HepG2 (cell line): ENCODE data around the gene SLC16A6. TPM values are rescaled to one million over a fixed set of nuclear protein-coding genes. Genes with fewer than 3 reads are reported as not detected.

Source experiments
- ATAC-seq: fragments of 200-7000 bp; cut with Tn5 transposase; 3 replicates; pipeline ENCODE4 v1.9.1; 2020; ENCODE audit warnings: mild to moderate bottlenecking, moderate library complexity
- BruUV-seq: library from RNA; stranded (reverse); fragments of 400-500 nt; replicated peaks from 2 replicates; lab custom pipeline; 2021; lab: Mats Ljungman, UMichigan
- CTCF ChIA-PET: fragments of 300-600 bp; formaldehyde crosslinking; extraction: SDS; loops from one replicate; lab custom pipeline; 2021; ENCODE audit warnings: low total read pairs, inconsistent platforms, low intra/inter-chr PET ratio; lab: Yijun Ruan, JAX
- POLR2A ChIA-PET: fragments of 350-600 bp; sonication (Branson Sonifier 250); formaldehyde crosslinking; loops from one replicate; lab custom pipeline; 2020; ENCODE audit warnings: antibody characterized with exemption, inconsistent platforms; lab: Yijun Ruan, JAX
- DNase-seq: peaks from one replicate; pipeline ENCODE4 v3.0.0-alpha.2; 2015; ENCODE audit warnings: low spot score
- FAIRE-seq: peaks from 3 replicates; lab custom pipeline; 2011; peaks lifted over from hg19 to GRCh38; lab: Jason Lieb, UNC
- H2AFZ ChIP-seq: one replicate; pipeline ENCODE4 v1.6.1; 2011; ENCODE audit warnings: low read length, inconsistent platforms
- H3K27ac ChIP-seq: fragments of 300-600 bp; 3 replicates; pipeline ENCODE4 v1.8.0; 2011; ENCODE audit warnings: mixed run types, mild to moderate bottlenecking, mixed read lengths, low read length, inconsistent platforms; ENCODE audit not compliant: insufficient read depth; ENCODE audit errors: extremely low read length
- H3K27me3 ChIP-seq, 2 experiments: fragments of 200-600 bp in 1 of 2; 2 replicates in 1 of 2; 3 replicates in 1 of 2; pipeline versions ENCODE4 v1.6.0 to v1.8.0; 2011; ENCODE audit warnings: low read length in 2 of 2, mild to moderate bottlenecking in 2 of 2, moderate library complexity in 2 of 2, inconsistent platforms in 1 of 2; ENCODE audit not compliant: insufficient read depth in 2 of 2, control insufficient read depth in 1 of 2
- H3K36me3 ChIP-seq, 2 experiments: fragments of 200-600 bp in 1 of 2; replicated peaks in 1 of 2; 2 replicates in 1 of 2; 3 replicates in 1 of 2; pipeline versions ENCODE4 v1.5.1 to v1.8.0; 2011; ENCODE audit warnings: low read length in 2 of 2, inconsistent platforms in 1 of 2; ENCODE audit not compliant: insufficient read depth in 2 of 2, control insufficient read depth in 1 of 2
- H3K4me1 ChIP-seq: 2 replicates; pipeline ENCODE4 v1.5.1; 2012; ENCODE audit warnings: low read length, inconsistent platforms; ENCODE audit not compliant: insufficient read depth
- H3K4me2 ChIP-seq: 2 replicates; pipeline ENCODE4 v1.6.0; 2011; ENCODE audit warnings: low read depth, low read length, inconsistent platforms
- H3K4me3 ChIP-seq, 3 experiments: fragments of 200-600 bp in 1 of 3; sonication (generic), shearing (Covaris generic) in 1 of 3; replicated peaks in 1 of 3; 2 replicates each; pipeline ENCODE4 v1.5.1; 2011 to 2016; ENCODE audit warnings: low read length in 3 of 3, inconsistent platforms in 2 of 3, low read depth in 2 of 3, mild to moderate bottlenecking in 2 of 3, control low read depth in 1 of 3, mixed read lengths in 1 of 3; ENCODE audit not compliant: insufficient read depth in 1 of 3
- H3K79me2 ChIP-seq: one replicate; pipeline ENCODE4 v1.6.1; 2011; ENCODE audit warnings: low read length, inconsistent platforms; ENCODE audit not compliant: insufficient read depth
- H3K9ac ChIP-seq: 2 replicates; pipeline ENCODE4 v1.6.0; 2011; ENCODE audit warnings: mild to moderate bottlenecking, low read depth, low read length, inconsistent platforms; ENCODE audit not compliant: insufficient read depth
- H3K9me3 ChIP-seq: 2 replicates; pipeline ENCODE4 v1.5.1; 2012; ENCODE audit warnings: mild to moderate bottlenecking, low read length
- H4K20me1 ChIP-seq: 2 replicates; pipeline ENCODE4 v1.6.0; 2011; ENCODE audit warnings: inconsistent platforms, mild to moderate bottlenecking, low read length, moderate library complexity; ENCODE audit not compliant: insufficient read depth
- HHEX ChIP-seq: IDR thresholded peaks from 2 replicates; pipeline ENCODE4 v1.6.1; 2016; ENCODE audit warnings: control low read depth
- MXD4 ChIP-seq: IDR thresholded peaks from 2 replicates; pipeline ENCODE4 v1.6.1; 2016; ENCODE audit warnings: mild to moderate bottlenecking, missing biosample characterization, missing genetic modification reagents
- NR2F6 ChIP-seq, 2 experiments: IDR thresholded peaks; 2 replicates each; pipeline ENCODE4 v1.6.1; 2016; ENCODE audit warnings: antibody characterized with exemption in 1 of 2, mild to moderate bottlenecking in 1 of 2
- RARA ChIP-seq: IDR thresholded peaks from 2 replicates; pipeline ENCODE4 v1.6.1; 2016; ENCODE audit warnings: missing genetic modification reagents, missing compliant biosample characterization
- RBAK ChIP-seq: sonication (generic); formaldehyde crosslinking; IDR thresholded peaks from 2 replicates; pipeline ENCODE4 v1.5.1; 2020; ENCODE audit warnings: mild to moderate bottlenecking, missing genetic modification reagents
- RFX3 ChIP-seq: IDR thresholded peaks from 2 replicates; pipeline ENCODE4 v1.6.1; 2016; ENCODE audit warnings: missing biosample characterization, missing genetic modification reagents
- SETDB1 ChIP-seq: sonication (generic); formaldehyde crosslinking; IDR thresholded peaks from 2 replicates; pipeline ENCODE4 v1.5.1; 2020; ENCODE audit warnings: missing genetic modification reagents, mild to moderate bottlenecking, borderline replicate concordance
- ZNF180 ChIP-seq: sonication (generic); formaldehyde crosslinking; IDR thresholded peaks from 2 replicates; pipeline ENCODE4 v1.4.0; 2020; ENCODE audit warnings: low read depth, missing genetic modification reagents, borderline replicate concordance
- ZNF337 ChIP-seq: sonication (generic); formaldehyde crosslinking; IDR thresholded peaks from 2 replicates; pipeline ENCODE4 v1.5.1; 2020; ENCODE audit warnings: missing genetic modification reagents, low read depth, mild to moderate bottlenecking, borderline replicate concordance
- ZNF552 ChIP-seq: sonication (generic); formaldehyde crosslinking; IDR thresholded peaks from 2 replicates; pipeline ENCODE4 v1.9.0; 2022; ENCODE audit warnings: missing genetic modification reagents, mild to moderate bottlenecking, borderline replicate concordance
- ZNF713 ChIP-seq: sonication (generic); formaldehyde crosslinking; IDR thresholded peaks from 2 replicates; pipeline ENCODE4 v1.4.0; 2020; ENCODE audit warnings: mild to moderate bottlenecking, missing genetic modification reagents
- WGBS: methylation state at CpG from one replicate; pipeline ENCODE4 v1.1.6; 2017; ENCODE audit warnings: low lambda C conversion rate; 5-methylcytosine and 5-hydroxymethylcytosine counted together
- in situ Hi-C: cut with HindIII; loops from 2 replicates; pipeline ENCODE4 v1.10.0; 2017; ENCODE audit warnings: low pct_unique_long_range_greater_than_20kb; ENCODE audit not compliant: extremely low pct_ligation_motif_present
- intact Hi-C: fragments of 100-400 bp; cut with micrococcal nuclease; formaldehyde crosslinking; loops from one replicate; pipeline ENCODE4 v1.10.0; 2022; ENCODE audit not compliant: unreplicated experiment
- polyA plus RNA-seq, 8 experiments: library from polyadenylated mRNA; depleted of rRNA in 3 of 8; stranded (reverse) in 7 of 8; unstranded in 1 of 8; fragments of >200 nt; fragmentation: Illumina TruSeq in 4 of 8; extraction: Trizol in 4 of 8; gene quantifications; 2 replicates each; pipeline versions ENCODE4 v1.2.1 to v1.2.3, GENCODE V29; 2011 to 2016; ENCODE audit warnings: low read depth in 4 of 8, missing spikeins in 1 of 8, mixed read lengths in 1 of 8; ENCODE audit not compliant: insufficient read depth in 1 of 8
- total RNA-seq, 5 experiments: library from RNA; depleted of rRNA; stranded (reverse); fragments of >200 nt; fragmentation: Illumina TruSeq; extraction: Trizol; gene quantifications; 2 replicates each; pipeline ENCODE4 v1.2.3, GENCODE V29; 2016; ENCODE audit warnings: low read depth in 1 of 5
- TF ChIP-seq, protein P1 (sequence below): sonication (generic); formaldehyde crosslinking; IDR thresholded peaks from 2 replicates; pipeline ENCODE4 v1.9.0; 2021; ENCODE audit warnings: mild to moderate bottlenecking, missing genetic modification reagents
- TF ChIP-seq, protein P2 (sequence below), 2 experiments: sonication (generic) in 1 of 2; formaldehyde crosslinking in 1 of 2; IDR thresholded peaks; 2 replicates each; pipeline versions ENCODE4 v1.6.1 to v1.9.0; 2014 to 2022; ENCODE audit warnings: antibody characterized with exemption in 1 of 2, borderline replicate concordance in 1 of 2, inconsistent platforms in 1 of 2, low read depth in 1 of 2, missing genetic modification reagents in 1 of 2

Gene SLC16A6
- total and polyA plus RNA-seq, 2 of the 13 experiments (the other 11 are each of a cell fraction or from before 2014, with no cell fraction given) = 1.1 to 44.7 TPM

DNA sequence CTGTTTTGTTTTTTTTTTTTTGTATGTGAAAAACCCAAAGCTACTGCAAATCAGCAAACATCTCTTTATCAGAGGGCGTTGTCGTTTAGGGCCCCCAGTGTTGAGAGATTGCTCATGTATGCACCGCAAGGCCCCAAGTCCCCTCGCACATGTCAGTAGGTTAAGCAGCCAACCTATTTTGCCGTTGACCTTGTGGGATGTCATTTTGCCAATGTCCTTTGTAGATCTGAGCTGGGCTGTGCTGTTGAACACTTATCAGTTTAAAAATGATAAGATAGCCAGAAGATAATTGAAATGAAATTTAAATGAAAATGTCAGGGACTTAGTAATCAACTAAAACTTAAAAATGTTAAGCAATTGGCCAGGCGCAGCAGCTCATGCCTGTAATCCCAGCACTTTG, 26.5 kb upstream of the SLC16A6 start:
- H3K79me2 ChIP-seq = no peaks in the 10 kb centered on the region
- POLR2A ChIA-PET = interaction anchor here (1.2 to 1.6 kb wide), 2 partner anchors 26 to 67 kb away, joined by 3 to 5 read pairs; partner anchors contain the start of genes ARSG and SLC16A6
- no peaks in the 10 kb centered on the region for H4K20me1 ChIP-seq
- no peak overlapping the region for H3K4me3 ChIP-seq
- CTCF ChIA-PET = no interaction called here
- ATAC-seq (no peak), DNase-seq (no peak), FAIRE-seq (no peak)
- WGBS = 93% methylated on average over 6 of the region's 6 CpGs
- H3K9me3 ChIP-seq = no peaks in the 10 kb centered on the region
- H3K4me1 ChIP-seq = peaks cover 71% of the 10 kb centered on the region
- H3K27me3 ChIP-seq = no peaks in the 10 kb centered on the region
- in situ Hi-C loops (no loop called here), intact Hi-C loops (no loop called here)
- no peak overlapping the region for H3K27ac ChIP-seq
- H2AFZ ChIP-seq = no peak overlapping the region
- no peak overlapping the region for H3K9ac ChIP-seq
- no peaks in the 10 kb centered on the region for H3K36me3 ChIP-seq
- H3K4me2 ChIP-seq = no peak overlapping the region
- BruUV-seq = no TSS peak
- TF ChIP-seq, protein P1, sequence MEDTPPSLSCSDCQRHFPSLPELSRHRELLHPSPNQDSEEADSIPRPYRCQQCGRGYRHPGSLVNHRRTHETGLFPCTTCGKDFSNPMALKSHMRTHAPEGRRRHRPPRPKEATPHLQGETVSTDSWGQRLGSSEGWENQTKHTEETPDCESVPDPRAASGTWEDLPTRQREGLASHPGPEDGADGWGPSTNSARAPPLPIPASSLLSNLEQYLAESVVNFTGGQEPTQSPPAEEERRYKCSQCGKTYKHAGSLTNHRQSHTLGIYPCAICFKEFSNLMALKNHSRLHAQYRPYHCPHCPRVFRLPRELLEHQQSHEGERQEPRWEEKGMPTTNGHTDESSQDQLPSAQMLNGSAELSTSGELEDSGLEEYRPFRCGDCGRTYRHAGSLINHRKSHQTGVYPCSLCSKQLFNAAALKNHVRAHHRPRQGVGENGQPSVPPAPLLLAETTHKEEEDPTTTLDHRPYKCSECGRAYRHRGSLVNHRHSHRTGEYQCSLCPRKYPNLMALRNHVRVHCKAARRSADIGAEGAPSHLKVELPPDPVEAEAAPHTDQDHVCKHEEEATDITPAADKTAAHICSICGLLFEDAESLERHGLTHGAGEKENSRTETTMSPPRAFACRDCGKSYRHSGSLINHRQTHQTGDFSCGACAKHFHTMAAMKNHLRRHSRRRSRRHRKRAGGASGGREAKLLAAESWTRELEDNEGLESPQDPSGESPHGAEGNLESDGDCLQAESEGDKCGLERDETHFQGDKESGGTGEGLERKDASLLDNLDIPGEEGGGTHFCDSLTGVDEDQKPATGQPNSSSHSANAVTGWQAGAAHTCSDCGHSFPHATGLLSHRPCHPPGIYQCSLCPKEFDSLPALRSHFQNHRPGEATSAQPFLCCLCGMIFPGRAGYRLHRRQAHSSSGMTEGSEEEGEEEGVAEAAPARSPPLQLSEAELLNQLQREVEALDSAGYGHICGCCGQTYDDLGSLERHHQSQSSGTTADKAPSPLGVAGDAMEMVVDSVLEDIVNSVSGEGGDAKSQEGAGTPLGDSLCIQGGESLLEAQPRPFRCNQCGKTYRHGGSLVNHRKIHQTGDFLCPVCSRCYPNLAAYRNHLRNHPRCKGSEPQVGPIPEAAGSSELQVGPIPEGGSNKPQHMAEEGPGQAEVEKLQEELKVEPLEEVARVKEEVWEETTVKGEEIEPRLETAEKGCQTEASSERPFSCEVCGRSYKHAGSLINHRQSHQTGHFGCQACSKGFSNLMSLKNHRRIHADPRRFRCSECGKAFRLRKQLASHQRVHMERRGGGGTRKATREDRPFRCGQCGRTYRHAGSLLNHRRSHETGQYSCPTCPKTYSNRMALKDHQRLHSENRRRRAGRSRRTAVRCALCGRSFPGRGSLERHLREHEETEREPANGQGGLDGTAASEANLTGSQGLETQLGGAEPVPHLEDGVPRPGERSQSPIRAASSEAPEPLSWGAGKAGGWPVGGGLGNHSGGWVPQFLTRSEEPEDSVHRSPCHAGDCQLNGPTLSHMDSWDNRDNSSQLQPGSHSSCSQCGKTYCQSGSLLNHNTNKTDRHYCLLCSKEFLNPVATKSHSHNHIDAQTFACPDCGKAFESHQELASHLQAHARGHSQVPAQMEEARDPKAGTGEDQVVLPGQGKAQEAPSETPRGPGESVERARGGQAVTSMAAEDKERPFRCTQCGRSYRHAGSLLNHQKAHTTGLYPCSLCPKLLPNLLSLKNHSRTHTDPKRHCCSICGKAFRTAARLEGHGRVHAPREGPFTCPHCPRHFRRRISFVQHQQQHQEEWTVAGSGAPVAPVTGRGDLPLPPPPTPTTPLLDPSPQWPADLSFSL = no peak
- TF ChIP-seq, protein P2, sequence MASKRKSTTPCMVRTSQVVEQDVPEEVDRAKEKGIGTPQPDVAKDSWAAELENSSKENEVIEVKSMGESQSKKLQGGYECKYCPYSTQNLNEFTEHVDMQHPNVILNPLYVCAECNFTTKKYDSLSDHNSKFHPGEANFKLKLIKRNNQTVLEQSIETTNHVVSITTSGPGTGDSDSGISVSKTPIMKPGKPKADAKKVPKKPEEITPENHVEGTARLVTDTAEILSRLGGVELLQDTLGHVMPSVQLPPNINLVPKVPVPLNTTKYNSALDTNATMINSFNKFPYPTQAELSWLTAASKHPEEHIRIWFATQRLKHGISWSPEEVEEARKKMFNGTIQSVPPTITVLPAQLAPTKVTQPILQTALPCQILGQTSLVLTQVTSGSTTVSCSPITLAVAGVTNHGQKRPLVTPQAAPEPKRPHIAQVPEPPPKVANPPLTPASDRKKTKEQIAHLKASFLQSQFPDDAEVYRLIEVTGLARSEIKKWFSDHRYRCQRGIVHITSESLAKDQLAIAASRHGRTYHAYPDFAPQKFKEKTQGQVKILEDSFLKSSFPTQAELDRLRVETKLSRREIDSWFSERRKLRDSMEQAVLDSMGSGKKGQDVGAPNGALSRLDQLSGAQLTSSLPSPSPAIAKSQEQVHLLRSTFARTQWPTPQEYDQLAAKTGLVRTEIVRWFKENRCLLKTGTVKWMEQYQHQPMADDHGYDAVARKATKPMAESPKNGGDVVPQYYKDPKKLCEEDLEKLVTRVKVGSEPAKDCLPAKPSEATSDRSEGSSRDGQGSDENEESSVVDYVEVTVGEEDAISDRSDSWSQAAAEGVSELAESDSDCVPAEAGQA (IDR thresholded peaks at IDR 0.05; ENCODE audit: low read depth) = no peak
- TF ChIP-seq, protein P2 (CRISPR knock-in tag; IDR thresholded peaks at IDR 0.05; ENCODE audit: borderline replicate concordance) = no peak
- TF ChIP-seq ZNF713 (CRISPR knock-in tag) = 0 out of 2 replicates have a peak, but pooled peaks have one; percentile 6
- TF ChIP-seq ZNF180 = no peak
- peak; percentile 9; the same call in 1 of the 2 replicates for TF ChIP-seq RARA (CRISPR knock-in tag)
- TF ChIP-seq ZNF337 (CRISPR knock-in tag) = no peak
- no peak for TF ChIP-seq NR2F6 (IDR thresholded peaks at IDR 0.05)
- TF ChIP-seq NR2F6 (CRISPR knock-in tag; IDR thresholded peaks at IDR 0.05) = 0 out of 2 replicates have a peak, but pooled peaks have one; percentile 18
- no peak for TF ChIP-seq RFX3 (CRISPR knock-in tag)
- no peak for TF ChIP-seq HHEX (CRISPR knock-in tag)
- no peak for TF ChIP-seq SETDB1 (CRISPR knock-in tag)
- no peak for TF ChIP-seq MXD4 (CRISPR knock-in tag)
- no peak for TF ChIP-seq ZNF552 (CRISPR knock-in tag)
- no peak for TF ChIP-seq RBAK
